AG04450 (cell line): ENCODE results near the gene VPS39. TPM values are rescaled to one million over a fixed set of nuclear protein-coding genes. Genes with fewer than 3 reads are reported as not detected.

Source experiments
- CTCF ChIA-PET: fragments of 300-600, 350-600 bp; formaldehyde crosslinking; extraction: SDS; loops from one replicate; lab custom pipeline; 2022; ENCODE audit warnings: antibody characterized with exemption, inconsistent platforms; lab: Charles Lee
- POLR2A ChIA-PET: fragments of 350-600 bp; formaldehyde crosslinking; extraction: SDS; loops from one replicate; lab custom pipeline; 2021; ENCODE audit warnings: antibody characterized with exemption, inconsistent platforms; lab: Yijun Ruan, JAX
- DNase-seq: peaks from one replicate; pipeline ENCODE4 v3.0.0-alpha.2; 2011; ENCODE audit warnings: low read depth, low spot score
- H3K27ac ChIP-seq: one replicate; pipeline ENCODE4 v1.5.1; 2012; ENCODE audit warnings: low read depth, low read length, control low read depth
- H3K27me3 ChIP-seq: one replicate; pipeline ENCODE4 v1.6.0; 2012; ENCODE audit warnings: low read length; ENCODE audit not compliant: control insufficient read depth, insufficient read depth
- H3K4me3 ChIP-seq: 2 replicates; pipeline ENCODE4 v1.5.1; 2011; ENCODE audit warnings: mild to moderate bottlenecking, low read depth, low read length, control low read depth
- H3K9me3 ChIP-seq: 2 replicates; pipeline ENCODE4 v1.5.1; 2012; ENCODE audit warnings: low read length; ENCODE audit not compliant: control insufficient read depth, insufficient read depth
- CTCF ChIP-seq: IDR thresholded peaks from 2 replicates; pipeline ENCODE4 v1.5.1; 2011; ENCODE audit warnings: low read depth, low read length, control low read depth, inconsistent platforms
- polyA plus RNA-seq: library from polyadenylated mRNA; depleted of rRNA; stranded (reverse); fragments of >200 nt; gene quantifications from 2 replicates; pipeline ENCODE4 v1.2.3, GENCODE V29; 2011

The VPS39 gene
- polyA plus RNA-seq, 1 experiment = 69.0 TPM

GRCh38 chr15:42139596-42139995, 68.5 kb downstream of the VPS39 start:
- Histone ChIP-seq H3K27ac (no peak overlapping the region), H3K27me3 (peaks cover 41% of the 10 kb centered on the region), H3K4me3 (no peak overlapping the region), H3K9me3 (no peaks in the 10 kb centered on the region)
- DNase-seq = no peak
- ChIA-PET CTCF (interaction anchor here (1.0 to 3.3 kb wide), 5 partner anchors 17 to 245 kb away, joined by 3 to 36 read pairs (median 6); partner anchors contain the start of gene PLA2G4F), POLR2A (no interaction called here)
- no peak for TF ChIP-seq CTCF

GRCh38 chr15:42138968-42139386, 69.1 kb downstream of the VPS39 start:
- Histone ChIP-seq H3K27me3 (peaks cover 36% of the 10 kb centered on the region), H3K27ac (no peak overlapping the region), H3K4me3 (no peak overlapping the region), H3K9me3 (no peaks in the 10 kb centered on the region)
- POLR2A ChIA-PET = no interaction called here
- no peak for DNase-seq
- CTCF ChIA-PET = interaction anchor here (1.1 to 3.3 kb wide), 8 partner anchors 11 to 246 kb away, joined by 3 to 36 read pairs (median 4); partner anchors contain the start of gene PLA2G4F
- TF ChIP-seq CTCF = no peak

GRCh38 chr15:42138411-42138810, 69.7 kb downstream of the VPS39 start:
- TF ChIP-seq CTCF = no peak
- H3K4me3 ChIP-seq = no peak overlapping the region
- no peaks in the 10 kb centered on the region for H3K9me3 ChIP-seq
- no peak for DNase-seq
- ChIA-PET POLR2A (no interaction called here), CTCF (interaction anchor here (1.1 to 3.3 kb wide), 11 partner anchors 11 to 247 kb away, joined by 3 to 36 read pairs (median 4); partner anchors contain the start of gene PLA2G4F)
- peaks cover 34% of the 10 kb centered on the region for H3K27me3 ChIP-seq
- no peak overlapping the region for H3K27ac ChIP-seq

- POLR2A ChIA-PET = no interaction called here
- Histone ChIP-seq H3K27me3 (peaks cover 32% of the 10 kb centered on the region), H3K4me3 (no peak overlapping the region), H3K27ac (no peak overlapping the region), H3K9me3 (no peaks in the 10 kb centered on the region)
- CTCF ChIA-PET = interaction anchor here (0.6 to 3.3 kb wide), 17 partner anchors 9 to 475 kb away, joined by 3 to 36 read pairs (median 4); no protein-coding TSS in a partner anchor
- peak; percentile 69 for TF ChIP-seq CTCF
- DNase-seq = no peak
Measured at GRCh38 chr15:42137461-42138261, 70.4 kb downstream of the VPS39 start.

GRCh38 chr15:42136513-42136912, 71.6 kb downstream of the VPS39 start:
- POLR2A ChIA-PET = no interaction called here
- TF ChIP-seq CTCF = no peak
- Histone ChIP-seq H3K27me3 (peaks cover 30% of the 10 kb centered on the region), H3K9me3 (no peaks in the 10 kb centered on the region), H3K27ac (no peak overlapping the region), H3K4me3 (no peak overlapping the region)
- CTCF ChIA-PET = interaction anchor here (1.2 kb wide), 1 partner anchor 70 kb away, joined by 4 read pairs; no protein-coding TSS in a partner anchor
- no peak for DNase-seq
